GF-D8 (cell line): Measurements from ENCODE around the gene KIRREL3.

Experiments
- DNase-seq: peaks from one replicate; lab custom pipeline; 2025; lab: John Stamatoyannopoulos, UW

KIRREL3 gene

DNA sequence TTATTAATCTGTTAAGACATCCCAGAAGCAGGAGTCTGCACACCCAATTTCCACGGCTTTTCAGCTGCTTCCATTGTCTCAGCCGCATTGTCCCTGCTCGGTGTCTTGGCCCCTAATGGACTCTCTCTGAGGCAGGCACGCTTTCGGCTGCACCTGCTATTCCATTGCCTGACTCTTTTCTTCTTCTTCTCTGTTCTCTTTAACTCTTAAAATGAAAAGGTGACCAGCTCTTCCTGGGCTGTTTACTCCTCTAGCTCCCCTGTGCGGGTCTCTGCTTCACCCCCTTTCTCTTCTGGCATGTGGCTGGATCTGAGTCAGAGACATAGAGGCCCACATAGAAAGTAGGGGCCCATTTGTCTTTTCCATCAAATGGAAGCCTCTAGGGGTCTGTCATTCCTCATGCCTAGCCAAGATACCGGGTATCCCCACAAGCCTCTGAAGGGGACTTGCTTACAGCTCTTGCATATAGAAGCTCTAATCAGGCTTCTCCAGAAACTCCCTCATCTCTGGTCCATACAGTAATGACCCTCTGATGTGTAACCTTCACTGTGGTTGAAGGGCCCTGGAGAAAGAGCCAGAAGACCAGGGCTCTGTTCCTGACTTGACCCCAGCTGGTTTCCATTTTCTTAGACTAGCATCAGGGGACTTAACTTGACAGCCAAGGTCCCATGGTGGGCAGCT is 401.2 kb downstream of the KIRREL3 start:
- DNase-seq: no peak

DNA sequence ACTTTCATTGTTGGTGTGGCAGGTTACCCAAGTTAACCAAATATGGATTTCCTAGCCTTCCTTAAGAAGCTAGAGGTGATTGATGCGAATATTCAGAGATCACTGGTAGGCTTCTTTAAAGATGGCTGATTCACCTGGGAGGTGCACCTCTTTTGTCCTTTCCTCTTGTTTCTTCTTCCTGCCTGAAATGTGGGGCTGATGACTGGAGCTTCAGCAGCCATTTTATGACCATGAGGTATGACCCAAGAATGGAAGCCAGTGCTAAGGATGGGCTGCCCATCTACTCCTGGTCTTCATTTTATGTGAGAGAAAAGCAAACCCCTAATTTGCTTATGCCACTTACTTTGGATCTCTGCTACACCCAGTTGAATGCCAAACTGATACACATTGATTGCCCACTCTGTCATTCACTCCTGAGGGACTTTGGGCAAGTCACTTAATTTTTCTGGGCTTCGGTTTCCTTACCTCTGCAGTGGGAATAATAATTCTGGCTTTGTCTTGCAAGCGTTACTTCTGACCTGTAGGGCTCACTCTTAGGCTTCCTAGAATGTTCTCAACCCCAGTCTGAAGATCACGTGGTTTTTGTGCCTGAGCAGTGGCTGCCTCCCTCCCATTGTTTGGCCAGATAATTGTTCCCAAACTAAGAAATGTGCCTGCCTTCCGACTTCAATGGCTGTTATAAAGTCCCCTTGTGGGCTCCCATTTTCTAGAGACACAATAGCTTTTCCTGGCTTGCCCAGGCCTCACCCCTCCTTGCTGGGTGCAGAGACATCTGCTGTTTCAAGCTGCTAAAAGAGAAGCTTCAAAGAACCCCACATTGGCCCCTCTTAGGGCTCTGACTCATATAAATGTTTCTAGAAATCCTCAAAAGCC is 402.0 kb downstream of the KIRREL3 start:
- DNase-seq: no peak

DNA sequence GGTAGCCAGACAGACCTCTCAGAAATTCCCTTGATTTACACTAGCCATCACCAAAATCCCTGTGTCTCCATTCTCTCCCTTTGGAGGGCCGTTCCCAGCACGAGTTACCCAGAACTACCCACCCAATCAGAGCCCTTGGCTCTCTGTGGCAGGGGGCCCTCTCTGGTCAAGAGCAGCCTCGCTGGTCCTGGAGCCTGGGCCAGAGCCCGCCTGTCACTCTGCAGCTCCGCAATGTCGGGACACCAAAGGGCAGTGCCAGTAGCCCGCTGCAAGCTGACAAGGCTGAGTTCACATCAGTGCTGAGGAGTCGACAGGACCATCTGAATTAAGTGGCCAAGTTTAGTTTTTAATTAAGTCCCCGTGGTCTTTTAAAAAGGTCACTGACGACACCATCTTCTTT is 403.5 kb downstream of the KIRREL3 start:
- DNase-seq: no peak

DNA sequence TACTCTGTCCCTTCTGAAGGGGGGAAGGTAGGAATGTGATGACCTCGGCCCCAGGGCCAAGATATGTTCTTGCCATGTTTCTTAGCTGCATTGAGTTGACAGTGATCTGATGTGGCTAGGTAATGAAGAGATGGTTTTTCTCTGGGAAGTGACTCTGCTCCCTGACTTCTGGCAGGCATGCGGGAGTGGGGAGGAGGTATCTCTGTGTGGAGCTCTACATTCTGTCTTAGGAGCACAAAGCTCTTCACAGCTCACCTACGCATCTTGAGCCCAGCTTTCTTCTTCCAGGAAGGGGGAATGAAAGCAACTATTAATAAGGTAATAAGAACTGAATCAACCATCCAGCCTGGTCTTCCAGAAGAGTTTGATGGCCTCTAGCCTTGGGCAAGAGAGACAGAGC is 404.1 kb downstream of the KIRREL3 start:
- no peak for DNase-seq

DNA sequence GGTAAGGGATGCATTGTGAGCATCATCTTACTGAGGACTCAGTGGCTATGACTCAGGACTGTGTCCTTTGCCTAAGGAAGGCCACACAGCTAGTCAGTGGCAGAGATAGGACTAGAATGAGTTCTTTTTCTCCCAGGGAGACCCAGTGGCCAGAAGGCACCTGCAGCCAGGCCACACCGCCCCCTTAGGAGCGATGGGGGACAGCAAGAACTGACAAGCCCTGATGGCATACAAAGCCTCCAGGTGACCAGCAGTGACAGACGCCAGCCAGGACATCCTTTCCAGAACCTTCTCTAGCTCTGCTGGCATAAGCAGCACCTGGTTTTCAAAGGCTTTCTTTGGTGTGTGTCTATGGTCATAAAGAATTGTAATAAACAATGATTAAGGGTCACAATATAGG is 405.0 kb downstream of the KIRREL3 start:
- no peak for DNase-seq

DNA sequence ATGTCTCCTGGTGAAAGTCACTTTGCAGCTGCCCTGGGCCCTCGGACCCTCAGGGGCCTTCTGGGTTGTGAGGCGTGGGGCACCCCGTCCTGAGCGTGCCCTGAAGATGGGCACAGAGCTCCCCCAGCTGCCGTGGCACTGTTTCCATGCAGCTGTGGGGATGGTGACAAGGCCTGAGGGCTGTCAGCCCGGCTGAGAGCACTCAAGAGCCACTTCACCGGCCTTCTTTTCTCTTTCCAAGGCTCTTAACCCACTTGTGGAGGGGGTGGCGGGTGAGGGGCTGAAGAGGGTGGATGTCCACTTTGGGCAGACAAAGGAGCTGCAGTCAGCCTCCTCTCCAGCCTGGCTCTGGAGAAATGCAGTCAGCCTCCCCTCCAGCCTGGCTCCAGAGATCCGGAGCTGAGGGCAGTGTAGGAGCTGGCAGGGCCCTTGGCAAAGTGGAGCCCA is 405.6 kb downstream of the KIRREL3 start:
- DNase-seq: no peak

DNA sequence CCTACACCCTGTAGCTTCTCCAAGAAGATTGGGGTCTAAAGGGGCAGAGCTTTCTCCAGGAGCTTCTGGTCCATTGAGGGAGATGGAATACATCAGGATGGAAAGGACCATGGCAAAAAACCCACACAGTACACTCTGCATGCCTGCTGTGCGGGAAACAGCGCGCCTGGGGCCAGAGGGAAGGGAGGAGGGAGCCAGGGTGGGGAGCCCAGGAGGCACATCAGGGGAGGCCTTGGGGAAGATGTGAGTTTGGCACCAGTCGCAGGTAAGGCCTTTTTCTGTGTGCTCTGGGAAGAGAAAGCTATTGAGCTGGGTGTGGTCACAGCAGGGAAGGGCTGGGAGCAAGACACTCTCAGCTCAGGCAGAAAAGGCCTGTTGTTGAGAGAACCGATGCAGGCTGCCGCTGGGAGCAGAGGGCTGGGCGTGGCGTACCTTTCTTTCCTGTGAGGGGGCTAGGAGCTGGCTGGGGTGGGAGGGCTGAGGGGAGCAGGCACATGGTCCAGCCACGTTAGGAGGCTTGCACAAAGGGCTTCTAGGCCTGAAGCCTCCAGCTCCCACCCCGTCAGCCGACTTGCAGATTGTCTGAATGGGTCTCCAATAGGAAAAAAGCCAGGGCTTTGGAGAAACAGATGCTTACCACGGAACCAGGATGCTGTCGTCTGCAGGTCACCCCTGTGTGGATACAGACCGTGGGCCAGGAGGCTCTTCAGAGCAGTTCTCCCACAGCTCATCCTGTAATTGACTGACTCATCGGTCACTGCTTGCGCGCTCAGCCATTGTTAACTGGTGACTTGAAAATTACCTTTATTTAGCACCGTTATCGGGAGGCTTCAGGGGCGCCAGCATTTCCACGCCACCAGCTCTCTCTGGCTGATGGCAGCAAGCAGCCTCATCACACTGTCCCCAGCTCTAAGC is 407.8 kb downstream of the KIRREL3 start:
- DNase-seq: no peak

DNA sequence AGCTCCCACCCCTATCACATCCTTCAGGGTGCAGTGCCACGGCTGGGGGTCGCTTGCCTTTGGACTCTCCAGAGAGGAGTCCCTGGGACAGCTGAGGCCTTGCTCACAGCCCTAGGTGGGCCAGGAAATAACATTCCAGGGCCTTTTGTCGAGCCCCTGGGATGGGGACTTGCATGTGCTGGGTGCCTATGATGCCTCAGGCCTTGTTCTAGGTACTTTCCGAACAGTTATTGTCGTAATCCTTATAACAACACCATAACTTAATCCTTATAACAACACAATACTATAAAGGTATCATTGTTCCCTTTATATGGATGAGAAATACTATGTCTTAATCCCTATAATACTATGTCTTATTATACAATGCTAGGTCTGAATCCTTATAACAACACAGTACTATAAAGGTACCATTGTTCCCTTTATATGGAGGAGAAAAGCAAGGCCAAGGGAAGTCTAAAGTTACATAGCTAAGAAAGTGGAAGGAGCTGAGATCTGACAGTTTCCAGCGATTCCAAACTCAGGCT is 408.5 kb downstream of the KIRREL3 start:
- no peak for DNase-seq

DNA sequence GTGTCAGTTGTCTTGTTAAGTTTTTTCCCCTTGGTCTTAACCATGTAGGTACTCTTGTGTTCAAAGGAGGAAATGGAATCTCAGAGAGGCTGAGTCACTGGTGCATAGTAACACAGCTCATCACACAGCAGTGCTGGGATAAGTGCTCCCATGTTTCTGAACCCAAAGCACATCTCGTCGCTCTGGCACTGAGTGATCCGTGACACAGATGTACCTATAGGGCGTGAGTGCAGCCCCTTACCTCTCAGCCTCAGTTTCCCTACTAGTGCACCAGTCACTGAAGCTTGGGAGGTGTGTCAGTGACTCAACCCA is 411.1 kb downstream of the KIRREL3 start:
- no peak for DNase-seq

DNA sequence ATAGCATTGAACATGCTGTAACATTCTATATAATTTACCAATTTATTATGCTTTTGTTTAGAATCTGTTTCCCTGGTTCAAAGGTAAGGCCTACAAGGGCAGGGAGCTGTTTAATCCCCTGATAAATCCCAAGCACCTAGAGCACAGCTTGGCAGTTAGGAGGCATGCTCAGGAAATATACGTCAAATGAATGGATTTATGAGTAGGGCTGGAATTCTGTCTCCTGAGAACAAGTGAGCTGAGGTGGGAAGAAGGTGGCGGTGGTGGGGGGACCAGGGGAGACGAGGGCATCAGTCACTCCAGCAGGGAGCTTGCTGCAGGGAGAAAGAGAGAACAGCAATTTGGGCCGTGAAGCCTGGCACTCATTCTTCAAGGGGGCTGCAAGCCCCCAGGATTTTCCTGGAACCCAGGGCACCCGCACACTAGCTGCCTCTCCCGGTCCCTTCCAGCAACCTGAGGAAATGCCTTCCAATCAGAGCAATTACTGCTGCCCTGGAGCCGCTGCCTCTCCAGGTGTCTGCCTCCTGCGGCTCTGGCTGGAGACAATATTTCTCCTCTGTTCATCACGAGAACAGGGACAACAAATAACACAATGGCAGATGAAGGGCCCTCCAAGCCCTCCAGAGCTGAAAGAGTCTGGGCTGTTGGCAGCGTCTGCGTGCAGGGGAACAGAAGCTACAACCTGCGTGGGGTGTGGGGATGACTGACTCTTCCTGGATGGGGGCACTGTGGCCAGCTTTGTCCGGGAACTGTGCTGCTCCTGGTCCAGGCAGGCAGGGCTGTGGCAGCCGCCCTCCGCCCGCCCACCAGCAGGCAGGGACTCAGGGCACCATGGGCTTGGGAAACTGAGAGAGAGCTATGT is 411.7 kb downstream of the KIRREL3 start:
- no peak for DNase-seq

DNA sequence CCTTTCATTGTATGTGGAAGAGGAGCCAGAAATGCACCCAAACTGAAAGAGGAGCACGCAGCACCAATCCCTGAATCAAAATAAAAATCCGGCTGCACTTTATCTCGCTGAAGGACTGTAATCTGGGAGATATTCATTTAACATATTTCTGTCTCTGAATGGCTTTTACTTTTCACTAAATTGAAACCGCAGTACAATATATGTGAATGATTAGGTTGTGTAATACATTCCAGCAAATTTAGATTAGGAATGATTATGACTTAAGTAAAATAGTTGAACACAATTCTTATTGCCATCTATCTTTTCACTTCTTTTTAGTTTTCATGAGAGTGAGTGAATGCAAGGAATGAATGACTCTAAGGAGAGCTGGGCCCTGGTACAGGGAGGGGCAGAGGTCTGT is 413.0 kb downstream of the KIRREL3 start:
- DNase-seq: no peak

DNA sequence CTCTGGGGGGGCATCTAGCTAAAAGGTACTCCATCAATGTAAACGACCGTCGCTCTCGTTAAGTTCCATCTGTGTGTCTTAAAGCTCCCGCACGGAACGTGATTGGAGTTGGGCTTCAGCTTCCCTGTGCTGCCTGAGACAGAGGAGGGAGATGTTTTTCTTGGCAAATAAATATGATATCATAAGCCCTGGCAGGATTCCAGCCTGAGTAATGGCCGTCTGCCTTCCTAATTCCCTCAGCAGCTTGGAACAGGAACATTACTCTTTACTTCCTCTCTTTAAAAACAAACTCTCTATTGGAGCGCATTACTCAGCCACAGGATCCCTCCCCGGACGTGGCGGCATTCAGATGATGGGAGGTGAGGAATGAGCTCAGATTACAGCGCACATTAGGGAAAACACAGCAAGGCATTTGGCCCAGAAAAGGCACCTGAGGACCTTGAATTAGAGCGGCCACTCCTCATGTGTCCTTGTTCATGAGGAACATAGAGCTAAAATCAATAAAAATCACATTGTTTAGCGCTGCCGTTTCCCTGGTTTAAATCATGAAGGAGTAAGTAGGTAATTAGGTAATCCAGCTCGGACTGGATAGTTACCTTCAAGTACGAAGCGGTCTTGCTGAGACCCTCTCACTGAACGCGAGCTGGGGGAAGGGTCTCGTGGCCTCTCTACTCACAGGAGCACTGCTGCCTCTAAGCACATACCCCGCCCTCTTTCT is 414.6 kb downstream of the KIRREL3 start:
- DNase-seq: no peak

DNA sequence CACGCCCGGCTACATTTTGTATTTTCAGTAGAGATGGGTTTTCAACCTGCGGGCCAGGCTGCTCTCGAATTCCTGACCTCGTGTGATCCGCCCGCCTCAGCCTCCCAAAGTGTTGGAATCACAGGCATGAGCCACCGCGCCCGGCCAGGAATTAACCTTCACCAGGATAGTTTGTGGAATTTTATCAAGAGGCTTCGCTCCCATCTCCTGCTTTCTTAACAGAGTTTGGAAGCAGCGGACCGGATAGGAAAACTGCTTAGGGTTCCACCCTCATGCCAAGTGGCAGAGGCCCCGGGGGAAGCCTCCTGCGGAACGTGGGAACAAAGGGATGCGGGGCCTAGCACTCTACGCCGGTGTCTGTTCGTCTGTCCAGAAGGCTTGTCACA is 415.2 kb downstream of the KIRREL3 start:
- DNase-seq: no peak

DNA sequence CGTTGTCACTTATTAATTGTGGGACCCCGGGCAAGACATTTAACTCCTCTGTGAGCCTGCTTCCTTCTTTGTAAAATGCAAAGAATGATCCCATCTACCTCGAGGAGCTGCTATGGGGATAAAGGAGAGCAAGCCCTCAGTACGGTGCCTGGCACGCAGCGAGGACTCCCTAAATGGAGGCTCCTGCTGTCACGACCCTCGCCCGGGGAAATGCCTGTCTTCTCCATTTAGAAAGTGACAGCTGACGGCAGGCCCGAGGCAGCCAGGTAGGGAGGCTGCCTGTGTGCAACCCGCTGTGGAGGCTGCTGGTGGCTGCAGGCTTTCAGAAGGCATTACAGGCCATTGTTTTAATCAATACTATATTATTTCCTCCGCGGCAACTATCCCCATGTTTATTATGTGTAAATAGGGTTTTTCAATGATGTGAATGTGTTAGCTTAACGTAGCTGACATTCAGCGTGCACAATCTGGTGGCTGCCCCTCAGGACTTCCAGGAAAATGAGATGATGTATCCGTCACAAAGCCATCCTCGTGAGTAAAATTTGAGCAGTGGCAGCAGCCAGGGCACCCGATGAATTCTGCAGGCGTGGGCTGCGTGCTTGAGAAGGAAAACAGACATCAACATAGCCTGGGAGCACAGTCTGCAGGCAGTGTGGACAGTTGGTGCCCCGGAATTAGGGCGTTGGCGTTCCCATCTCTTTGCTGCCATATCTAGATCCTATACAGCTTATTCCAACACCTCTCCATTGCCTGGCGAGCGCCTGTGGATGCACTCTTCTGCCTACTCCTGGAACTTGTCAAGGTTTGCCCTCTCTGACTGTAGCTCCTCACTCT is 416.8 kb downstream of the KIRREL3 start:
- no peak for DNase-seq

DNA sequence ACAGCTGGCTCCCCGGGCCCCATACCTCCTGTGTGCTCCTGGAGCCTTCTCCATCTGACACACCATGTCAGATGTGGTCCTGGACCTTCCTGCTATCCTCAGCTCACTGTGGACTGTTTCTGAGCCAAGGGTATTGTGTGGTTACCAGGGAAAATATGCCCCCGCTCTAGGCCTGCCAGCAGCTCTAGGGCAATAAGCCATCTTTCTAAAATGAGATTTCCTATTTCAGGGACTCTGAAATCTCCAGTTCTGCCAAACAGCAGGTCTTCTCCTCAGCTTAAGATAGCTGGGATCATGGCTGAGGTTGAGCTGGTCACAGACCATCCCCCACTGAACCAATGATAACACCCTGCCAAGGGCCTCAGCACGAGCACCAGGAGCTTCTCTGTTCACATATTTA is 417.5 kb downstream of the KIRREL3 start:
- no peak for DNase-seq

DNA sequence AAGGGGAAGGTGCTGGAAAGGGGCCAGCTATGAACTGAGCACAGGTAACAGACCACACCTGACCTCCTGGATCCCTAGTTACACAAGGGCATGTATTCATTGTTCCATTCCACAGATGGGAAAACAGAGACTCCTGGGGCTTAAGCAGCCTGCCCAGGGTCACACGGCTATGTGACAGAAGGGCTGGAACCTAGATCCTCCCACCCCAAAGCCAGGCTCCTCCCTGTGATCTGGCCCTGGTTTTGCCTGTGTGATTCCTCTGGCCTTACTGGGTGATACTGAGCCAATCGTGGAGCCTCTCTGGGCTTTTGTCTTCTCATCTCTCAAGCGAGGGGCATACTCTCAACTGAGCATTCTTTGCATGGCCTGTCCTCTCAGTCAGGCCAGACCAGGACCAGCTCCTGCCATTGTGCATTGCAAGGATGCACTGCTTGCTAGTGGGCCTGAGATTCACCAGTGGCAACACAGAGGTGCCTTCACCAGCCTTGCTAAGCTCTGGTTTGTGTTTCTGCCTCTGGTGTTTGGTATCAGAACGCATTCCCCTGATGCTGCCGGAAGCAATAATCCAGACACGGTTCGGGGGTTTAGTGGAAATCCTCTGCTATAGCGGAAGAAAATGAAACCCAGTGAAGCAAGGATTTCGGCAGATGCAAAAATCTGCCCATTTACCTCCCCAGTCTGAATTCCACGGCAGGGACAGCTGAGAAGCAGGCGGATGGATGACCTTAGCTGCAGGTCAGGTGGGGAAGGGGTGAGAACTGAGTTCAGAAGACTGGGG is 418.5 kb downstream of the KIRREL3 start:
- DNase-seq: no peak

DNA sequence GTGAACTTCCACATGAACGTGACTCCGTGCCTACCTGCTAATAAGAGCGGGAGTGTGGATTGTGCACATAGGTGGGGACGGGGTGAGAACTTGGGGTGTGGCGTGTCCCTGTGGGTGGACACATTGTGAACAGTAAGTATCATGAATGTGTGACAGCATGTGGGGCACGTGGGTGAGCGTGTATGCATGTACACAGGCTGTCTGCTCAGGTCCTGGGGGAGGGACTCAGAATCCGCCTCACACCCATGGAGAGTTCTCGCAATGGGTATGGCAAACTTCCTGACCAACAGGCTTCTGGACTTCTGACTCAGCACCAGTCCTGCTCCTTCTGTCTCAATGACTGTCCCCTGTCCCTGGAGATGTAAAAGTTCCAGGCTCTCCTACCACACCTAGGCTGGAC is 422.1 kb downstream of the KIRREL3 start:
- DNase-seq: no peak

DNA sequence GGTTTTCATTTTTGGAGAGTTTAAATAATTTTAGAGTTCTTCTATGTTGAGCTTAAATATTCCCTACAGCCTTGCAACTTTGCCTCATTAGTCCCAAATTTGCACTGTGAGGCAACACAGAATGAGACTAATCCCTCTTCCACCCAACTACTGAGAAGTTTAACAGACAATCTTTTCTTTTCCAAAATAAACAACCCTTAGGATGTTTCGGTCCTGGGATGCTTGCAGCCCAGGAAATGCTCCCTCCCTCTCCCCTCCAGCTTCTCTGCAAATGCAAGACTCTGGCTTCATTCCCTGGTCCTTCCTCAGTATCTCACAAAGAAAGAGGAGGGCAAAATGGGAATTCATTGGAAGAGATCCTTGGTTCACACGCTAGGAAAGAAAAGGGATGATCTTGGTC is 422.5 kb downstream of the KIRREL3 start:
- DNase-seq: no peak

DNA sequence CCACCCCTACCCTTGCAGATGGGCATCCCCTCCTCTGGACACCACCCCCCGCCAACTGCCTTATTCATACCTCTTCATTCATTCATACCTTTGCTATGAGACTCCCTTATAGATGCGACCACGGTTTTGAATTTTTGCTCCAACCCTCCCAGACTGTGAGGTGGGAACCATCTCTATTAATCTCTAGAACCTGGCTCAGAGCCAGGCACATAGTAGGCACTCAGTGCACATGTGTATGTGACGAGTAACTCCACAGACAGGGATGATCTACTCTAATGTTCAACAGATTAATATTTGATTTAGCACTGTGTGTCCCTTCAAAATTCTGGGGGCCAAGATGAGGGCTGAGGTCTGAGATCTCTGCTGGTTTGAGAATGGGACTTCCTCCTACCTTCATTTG is 424.7 kb downstream of the KIRREL3 start:
- DNase-seq: no peak
